Activated CD4-positive, alpha-beta T cell treated with anti-CD3 and anti-CD28 coated beads, Interleukin-2, Interleukin-4, amounts not matched to agents 100 ng/mL and 50 ng/mL, durations not matched to agents 16 hours and 8 hours (primary cell): ENCODE measurements around the gene DCST1.

Experiments
- DNase-seq: peaks from one replicate; pipeline ENCODE4 v3.0.0-alpha.2; 2020; ENCODE audit warnings: low spot score

Gene DCST1

DNA sequence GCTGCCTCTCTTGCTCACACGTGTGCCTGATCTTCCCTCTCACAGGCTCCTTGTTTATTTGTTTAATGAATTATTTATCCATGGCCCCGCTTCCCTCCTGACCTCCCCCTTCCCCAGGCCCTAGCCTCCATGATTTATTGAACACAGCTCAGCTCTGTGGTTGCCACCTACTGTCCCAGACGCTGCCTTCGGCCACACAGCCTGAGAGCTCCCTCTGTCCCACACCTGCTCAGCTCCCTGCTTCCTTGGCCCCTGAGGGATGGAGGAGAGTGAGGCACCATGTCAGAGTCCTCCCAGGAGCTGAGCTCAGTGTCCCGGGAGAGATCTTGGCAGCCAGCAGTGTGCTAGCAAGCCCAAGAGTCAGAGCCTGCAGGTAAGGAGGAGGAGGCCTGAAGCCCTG is 41.9 kb downstream of the DCST1 start:
- DNase-seq, result no peak

- DNase-seq, result no peak
Measured at GRCh38 chr1:155076371-155076770, 42.7 kb downstream of the DCST1 start.

GRCh38 chr1:155077346-155077745 is 43.7 kb downstream of the DCST1 start:
- DNase-seq, result no peak

GRCh38 chr1:155077758-155078445 is 44.3 kb downstream of the DCST1 start:
- no peak for DNase-seq

DNA sequence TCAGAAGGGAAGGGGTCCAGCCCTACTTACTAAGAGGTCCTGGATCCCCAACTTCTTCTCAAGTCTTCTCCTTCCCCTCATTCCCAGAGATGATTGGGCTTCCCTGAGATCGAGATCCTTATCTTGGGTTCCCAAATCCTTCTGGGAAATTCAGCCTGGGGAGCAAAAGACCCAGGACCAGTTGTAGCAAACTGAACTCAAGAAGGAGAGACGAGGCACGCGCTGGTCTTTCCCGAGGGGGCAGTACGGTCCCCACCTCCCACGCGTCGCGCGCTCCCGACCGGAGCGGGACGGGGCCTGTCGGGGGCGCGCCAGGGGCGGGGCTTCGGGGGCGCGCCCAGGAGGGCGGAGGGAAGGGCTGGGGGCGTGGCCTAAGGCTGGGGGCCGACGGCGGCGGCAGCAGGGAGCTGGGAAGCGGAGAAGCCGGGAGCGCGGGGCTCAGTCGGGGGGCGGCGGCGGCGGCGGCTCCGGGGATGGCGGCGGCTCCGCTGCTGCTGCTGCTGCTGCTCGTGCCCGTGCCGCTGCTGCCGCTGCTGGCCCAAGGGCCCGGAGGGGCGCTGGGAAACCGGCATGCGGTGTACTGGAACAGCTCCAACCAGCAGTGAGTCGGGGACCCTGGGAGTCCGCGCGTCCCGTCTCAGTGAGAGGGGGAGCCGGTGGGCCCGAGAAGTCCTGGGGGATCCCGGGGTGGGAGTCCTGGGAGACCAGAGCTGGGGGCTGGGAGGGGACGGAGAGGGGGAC is 45.0 kb downstream of the DCST1 start, which contains the start of gene EFNA3:
Gene EFNA3 (plus strand): TSS at position 369 of the 741 bp plus-strand sequence. CDS start 105 bp downstream, at position 474.
- DNase-seq, result peak; percentile 56

DNA sequence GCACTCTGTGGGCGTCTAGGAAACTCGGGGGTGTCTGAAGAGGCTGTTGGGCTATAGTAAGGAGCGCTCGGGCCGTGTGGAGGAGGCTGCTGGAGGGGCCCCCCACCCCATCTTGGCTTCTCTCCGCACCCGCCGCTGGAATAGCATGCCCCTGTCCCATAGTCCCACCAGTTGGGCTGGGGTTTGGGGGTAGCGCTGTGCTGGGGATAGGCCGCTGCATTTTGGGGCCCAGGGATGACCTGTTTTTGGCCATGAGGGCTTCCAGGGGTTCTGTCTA is 45.5 kb downstream of the DCST1 start:
- no peak for DNase-seq

- DNase-seq, result no peak
Measured at GRCh38 chr1:155079487-155080311, 46.1 kb downstream of the DCST1 start.

DNA sequence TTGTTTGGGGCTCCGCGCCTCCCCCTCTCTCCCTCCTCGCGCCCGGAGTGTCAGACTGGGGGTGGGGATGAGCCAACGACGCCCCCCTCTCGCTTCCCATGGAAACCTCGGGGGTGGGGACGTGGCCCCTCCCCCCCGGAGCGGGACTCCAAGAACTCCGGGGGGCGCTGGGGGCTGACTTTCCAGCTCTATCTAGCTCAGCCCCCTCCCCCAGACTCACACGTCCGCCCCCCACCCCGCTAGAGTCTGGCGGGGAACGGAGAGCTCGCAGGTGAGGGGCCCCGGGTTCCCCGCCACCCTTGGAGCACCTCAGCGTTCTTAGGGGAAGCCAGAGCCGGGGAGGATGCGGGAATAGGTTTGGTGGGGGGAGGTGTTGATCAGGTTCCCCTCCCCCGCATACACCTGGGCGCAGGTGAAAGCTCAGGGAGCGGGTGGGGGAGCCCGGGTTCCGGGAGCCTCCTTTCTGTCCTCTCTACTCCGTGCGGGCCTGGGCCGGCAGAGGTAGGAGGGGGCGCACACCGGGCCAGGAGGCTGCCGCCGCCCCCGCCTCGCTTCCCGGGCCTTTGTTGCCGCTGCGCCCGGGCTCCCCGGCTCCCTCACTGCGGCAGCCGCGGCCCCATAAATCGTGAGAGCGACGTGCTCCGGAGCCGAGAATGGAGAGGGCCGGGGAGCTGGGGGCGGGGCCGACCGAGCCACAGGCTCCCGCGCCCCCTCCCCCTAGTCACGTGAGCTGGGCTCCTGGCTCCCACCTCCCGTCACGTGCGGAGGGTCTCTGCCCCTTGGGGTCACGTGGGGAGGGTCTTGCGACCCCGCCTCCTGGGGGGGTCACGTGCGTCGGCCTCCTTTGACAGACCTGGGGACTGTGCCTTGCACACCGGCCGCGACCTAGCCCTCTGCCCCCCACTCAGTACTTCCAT is 46.9 kb downstream of the DCST1 start:
- DNase-seq, result no peak

GRCh38 chr1:155081472-155082300 is 48.1 kb downstream of the DCST1 start:
- DNase-seq, result no peak

- no peak for DNase-seq
Measured at GRCh38 chr1:155082301-155083051, 48.9 kb downstream of the DCST1 start.

- DNase-seq, result no peak
Measured at GRCh38 chr1:155083052-155083541, 49.5 kb downstream of the DCST1 start.

DNA sequence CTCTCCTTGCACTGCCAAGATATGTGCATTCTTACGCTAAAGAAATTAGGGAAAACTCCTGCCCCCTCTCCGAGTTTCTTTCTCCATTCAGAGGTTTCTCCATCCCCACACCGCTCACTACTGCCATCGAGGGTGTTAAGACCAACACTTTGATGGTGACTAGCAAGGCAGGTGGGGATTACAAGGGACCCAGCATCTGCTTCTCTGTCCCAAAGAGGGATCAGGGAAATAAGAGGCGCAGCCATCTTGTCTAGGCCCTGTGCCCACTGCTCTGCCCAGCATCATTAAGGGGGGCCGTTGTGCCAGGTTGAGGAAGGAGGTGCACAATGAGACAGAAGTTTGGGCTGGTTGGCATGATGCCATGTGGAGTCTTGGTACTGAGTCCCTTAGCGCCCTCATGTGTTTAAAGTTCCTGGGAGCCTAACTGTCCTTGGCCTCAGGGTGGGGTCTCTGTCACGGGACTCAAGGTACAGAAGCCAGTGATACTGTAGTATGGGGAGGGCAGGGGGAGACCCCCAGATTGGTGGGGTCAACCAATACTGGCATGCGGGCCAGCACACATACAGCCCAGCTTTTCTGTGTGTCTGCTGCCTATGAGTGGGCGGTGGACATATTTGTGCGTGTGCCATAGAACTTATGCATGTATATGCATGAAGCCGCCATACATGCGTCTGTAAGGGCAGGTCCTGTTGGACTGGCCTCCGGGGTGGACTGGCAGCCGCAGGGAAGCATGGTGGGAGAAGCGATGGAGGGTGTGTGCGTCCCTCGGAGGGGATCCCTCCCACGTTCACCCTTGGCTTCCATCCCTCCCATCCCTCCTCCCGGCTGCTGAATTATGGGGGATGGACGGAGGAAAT is 50.5 kb downstream of the DCST1 start:
- no peak for DNase-seq

DNA sequence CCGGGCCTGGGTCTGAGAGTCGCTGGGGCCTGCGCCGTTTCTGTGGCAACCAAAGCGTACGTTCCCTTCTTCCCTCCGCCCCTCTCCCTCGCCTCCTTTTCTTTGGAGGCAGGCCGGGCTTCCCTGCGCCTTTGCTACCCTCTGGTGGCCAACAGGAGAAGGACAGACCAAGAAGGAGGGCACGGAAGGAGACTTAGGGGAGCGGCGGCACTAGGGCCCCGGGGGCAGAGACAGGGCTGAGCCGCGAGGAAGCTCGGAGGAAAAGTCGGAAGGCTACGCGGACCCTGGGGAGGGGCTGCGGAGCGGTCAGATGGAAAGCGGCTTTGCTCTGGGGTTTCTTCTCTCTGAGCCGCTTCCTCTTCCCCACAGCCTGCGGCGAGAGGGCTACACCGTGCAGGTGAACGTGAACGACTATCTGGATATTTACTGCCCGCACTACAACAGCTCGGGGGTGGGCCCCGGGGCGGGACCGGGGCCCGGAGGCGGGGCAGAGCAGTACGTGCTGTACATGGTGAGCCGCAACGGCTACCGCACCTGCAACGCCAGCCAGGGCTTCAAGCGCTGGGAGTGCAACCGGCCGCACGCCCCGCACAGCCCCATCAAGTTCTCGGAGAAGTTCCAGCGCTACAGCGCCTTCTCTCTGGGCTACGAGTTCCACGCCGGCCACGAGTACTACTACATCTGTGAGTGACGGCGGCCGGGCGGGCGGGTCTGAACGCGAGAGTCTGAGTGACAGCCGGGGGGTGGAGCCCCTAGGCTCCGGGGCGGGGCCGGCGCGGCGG is 51.3 kb downstream of the DCST1 start:
- DNase-seq, result peak; percentile 94

DNA sequence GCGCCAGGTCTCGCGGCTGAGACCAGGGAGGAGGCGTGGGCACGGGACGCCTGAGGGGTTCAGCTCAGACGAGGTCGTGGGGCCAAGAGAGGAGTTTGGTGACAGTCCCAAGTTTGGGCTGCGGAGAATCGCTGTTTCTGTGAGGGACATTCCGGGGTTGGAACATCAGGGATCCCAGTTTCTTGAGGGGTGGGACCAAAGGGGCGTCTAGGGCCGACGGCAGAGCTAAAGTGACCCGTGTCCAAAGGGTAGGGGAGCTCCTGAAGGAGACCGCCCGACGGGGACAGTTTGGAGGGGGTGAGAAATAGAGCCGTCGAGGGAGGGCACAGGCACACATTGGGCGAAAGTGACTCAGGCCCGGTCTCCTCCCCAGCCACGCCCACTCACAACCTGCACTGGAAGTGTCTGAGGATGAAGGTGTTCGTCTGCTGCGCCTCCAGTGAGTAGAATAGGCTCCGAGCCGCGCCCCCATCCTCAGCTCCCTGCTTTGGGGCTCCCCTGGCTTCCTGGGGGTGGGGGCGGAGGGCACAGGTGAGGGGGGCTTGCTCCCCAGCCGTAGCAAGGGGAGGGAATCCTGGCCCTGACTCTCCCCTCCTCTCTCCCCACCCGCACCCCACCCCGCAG is 52.0 kb downstream of the DCST1 start:
- peak; percentile 68 for DNase-seq

GRCh38 chr1:155086128-155086741 is 52.6 kb downstream of the DCST1 start:
- DNase-seq, result peak; percentile 80

- DNase-seq, result no peak
Measured at GRCh38 chr1:155086856-155087535, 53.4 kb downstream of the DCST1 start.
